HepG2 (cell line): ENCODE measurements around the gene OSBPL9.

Experiments used
- CHD2 ChIP-seq: IDR thresholded peaks from 2 replicates; pipeline ENCODE4 v1.6.1; 2011; ENCODE audit warnings: low read depth, low read length, improper control_type of control experiment
- ETV6 ChIP-seq: sonication (generic); formaldehyde crosslinking; conservative IDR thresholded peaks from 2 replicates; pipeline ENCODE4 v1.4.0; 2020; ENCODE audit warnings: missing genetic modification reagents
- MAFK ChIP-seq, 2 experiments: IDR thresholded peaks in 1 of 2; conservative IDR thresholded peaks in 1 of 2; 2 replicates each; pipeline ENCODE4 v1.6.1; 2011; ENCODE audit warnings: improper control_type of control experiment in 2 of 2, low read length in 2 of 2
- MBNL3 ChIP-seq: fragments of 250-450 bp; sonication (Bioruptor Pico); conservative IDR thresholded peaks from 2 replicates; pipeline ENCODE4 v1.8.0; 2022; ENCODE audit warnings: mild to moderate bottlenecking, inconsistent platforms
- POLR2AphosphoS5 ChIP-seq: IDR thresholded peaks from 2 replicates; pipeline ENCODE4 v1.6.1; 2012; ENCODE audit warnings: low read depth, low read length
- SUZ12 ChIP-seq: fragments of 150-350 bp; IDR thresholded peaks from 2 replicates; pipeline ENCODE4 v1.6.1; 2014; ENCODE audit warnings: low read depth, low read length
- ZBTB1 ChIP-seq: sonication (generic); formaldehyde crosslinking; IDR thresholded peaks from 2 replicates; pipeline ENCODE4 v1.4.0; 2020; ENCODE audit warnings: missing genetic modification reagents, borderline replicate concordance
- ZNF24 ChIP-seq: fragments of 450-650 bp; IDR thresholded peaks from 2 replicates; pipeline ENCODE4 v1.6.1; 2017; ENCODE audit warnings: antibody characterized with exemption, mild to moderate bottlenecking
- ZNF274 ChIP-seq: sonication (generic); formaldehyde crosslinking; IDR thresholded peaks from 2 replicates; pipeline ENCODE4 v1.5.1; 2020; ENCODE audit warnings: mild to moderate bottlenecking, missing genetic modification reagents
- ZNF761 ChIP-seq: sonication (generic); formaldehyde crosslinking; conservative IDR thresholded peaks from 2 replicates; pipeline ENCODE4 v1.4.0; 2020; ENCODE audit warnings: mild to moderate bottlenecking, missing genetic modification reagents
- TF ChIP-seq, protein P1 (sequence below): sonication (generic); formaldehyde crosslinking; IDR thresholded peaks from 2 replicates; pipeline ENCODE4 v1.5.0; 2020; ENCODE audit warnings: missing genetic modification reagents
- TF ChIP-seq, protein P2 (sequence below): sonication (generic); formaldehyde crosslinking; IDR thresholded peaks from 2 replicates; pipeline ENCODE4 v1.5.1; 2020; ENCODE audit warnings: mild to moderate bottlenecking, missing genetic modification reagents, moderate library complexity
- TF ChIP-seq, protein P3 (sequence below), 2 experiments: IDR thresholded peaks; 2 replicates each; pipeline ENCODE4 v1.6.1; 2011 to 2012; ENCODE audit warnings: low read length in 2 of 2, borderline replicate concordance in 1 of 2, low read depth in 1 of 2, mild to moderate bottlenecking in 1 of 2, moderate library complexity in 1 of 2

DNA sequence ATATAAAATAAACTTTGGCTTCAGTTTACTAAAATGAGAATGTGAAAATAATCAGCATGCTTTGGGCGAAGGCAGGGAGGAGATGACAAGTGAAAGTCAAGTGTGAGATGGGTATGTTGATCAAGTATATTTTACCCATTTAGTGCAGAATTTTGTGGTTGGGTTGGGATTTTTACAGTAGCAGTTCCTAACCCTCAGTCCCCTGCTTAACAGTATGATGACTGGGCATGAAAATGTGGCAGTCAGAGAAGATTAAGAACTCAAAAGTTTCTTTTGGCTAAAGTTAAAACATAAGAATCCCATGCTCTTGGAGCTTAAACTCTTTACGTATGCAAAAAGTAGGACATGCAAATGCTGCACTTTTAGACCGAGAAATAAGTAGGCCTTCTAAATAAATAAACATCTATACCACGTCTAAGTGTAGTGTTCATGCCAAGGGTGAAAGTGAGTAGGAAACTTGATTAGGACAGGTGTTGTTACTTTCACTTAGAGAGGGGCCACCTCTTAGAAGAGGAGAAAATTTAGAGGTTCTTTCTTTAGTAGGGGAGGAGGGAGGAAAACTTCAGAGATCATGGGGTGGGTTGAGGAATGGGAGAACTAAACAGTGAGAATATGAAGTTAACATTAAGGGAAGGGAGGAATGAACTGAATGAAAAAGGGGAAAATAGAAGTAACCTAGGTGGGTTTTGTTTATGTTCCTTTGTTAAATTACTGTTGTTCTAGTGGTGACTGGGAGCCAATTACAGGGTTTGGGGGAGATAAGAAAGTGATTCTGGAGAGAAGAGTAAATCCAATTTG is 127.8 kb downstream of the OSBPL9 start:
- TF ChIP-seq, protein P1, sequence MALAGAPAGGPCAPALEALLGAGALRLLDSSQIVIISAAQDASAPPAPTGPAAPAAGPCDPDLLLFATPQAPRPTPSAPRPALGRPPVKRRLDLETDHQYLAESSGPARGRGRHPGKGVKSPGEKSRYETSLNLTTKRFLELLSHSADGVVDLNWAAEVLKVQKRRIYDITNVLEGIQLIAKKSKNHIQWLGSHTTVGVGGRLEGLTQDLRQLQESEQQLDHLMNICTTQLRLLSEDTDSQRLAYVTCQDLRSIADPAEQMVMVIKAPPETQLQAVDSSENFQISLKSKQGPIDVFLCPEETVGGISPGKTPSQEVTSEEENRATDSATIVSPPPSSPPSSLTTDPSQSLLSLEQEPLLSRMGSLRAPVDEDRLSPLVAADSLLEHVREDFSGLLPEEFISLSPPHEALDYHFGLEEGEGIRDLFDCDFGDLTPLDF (CRISPR knock-in tag), result no peak
- no peak for TF ChIP-seq MBNL3 (CRISPR knock-in tag)
- TF ChIP-seq ZNF24, result no peak
- no peak for TF ChIP-seq ZNF274 (CRISPR knock-in tag)
- TF ChIP-seq CHD2, result no peak
- TF ChIP-seq SUZ12, result no peak
- TF ChIP-seq ZNF761 (CRISPR knock-in tag), result no peak
- TF ChIP-seq, protein P2, sequence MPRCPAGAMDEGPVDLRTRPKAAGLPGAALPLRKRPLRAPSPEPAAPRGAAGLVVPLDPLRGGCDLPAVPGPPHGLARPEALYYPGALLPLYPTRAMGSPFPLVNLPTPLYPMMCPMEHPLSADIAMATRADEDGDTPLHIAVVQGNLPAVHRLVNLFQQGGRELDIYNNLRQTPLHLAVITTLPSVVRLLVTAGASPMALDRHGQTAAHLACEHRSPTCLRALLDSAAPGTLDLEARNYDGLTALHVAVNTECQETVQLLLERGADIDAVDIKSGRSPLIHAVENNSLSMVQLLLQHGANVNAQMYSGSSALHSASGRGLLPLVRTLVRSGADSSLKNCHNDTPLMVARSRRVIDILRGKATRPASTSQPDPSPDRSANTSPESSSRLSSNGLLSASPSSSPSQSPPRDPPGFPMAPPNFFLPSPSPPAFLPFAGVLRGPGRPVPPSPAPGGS (CRISPR knock-in tag), result no peak
- TF ChIP-seq, protein P3, sequence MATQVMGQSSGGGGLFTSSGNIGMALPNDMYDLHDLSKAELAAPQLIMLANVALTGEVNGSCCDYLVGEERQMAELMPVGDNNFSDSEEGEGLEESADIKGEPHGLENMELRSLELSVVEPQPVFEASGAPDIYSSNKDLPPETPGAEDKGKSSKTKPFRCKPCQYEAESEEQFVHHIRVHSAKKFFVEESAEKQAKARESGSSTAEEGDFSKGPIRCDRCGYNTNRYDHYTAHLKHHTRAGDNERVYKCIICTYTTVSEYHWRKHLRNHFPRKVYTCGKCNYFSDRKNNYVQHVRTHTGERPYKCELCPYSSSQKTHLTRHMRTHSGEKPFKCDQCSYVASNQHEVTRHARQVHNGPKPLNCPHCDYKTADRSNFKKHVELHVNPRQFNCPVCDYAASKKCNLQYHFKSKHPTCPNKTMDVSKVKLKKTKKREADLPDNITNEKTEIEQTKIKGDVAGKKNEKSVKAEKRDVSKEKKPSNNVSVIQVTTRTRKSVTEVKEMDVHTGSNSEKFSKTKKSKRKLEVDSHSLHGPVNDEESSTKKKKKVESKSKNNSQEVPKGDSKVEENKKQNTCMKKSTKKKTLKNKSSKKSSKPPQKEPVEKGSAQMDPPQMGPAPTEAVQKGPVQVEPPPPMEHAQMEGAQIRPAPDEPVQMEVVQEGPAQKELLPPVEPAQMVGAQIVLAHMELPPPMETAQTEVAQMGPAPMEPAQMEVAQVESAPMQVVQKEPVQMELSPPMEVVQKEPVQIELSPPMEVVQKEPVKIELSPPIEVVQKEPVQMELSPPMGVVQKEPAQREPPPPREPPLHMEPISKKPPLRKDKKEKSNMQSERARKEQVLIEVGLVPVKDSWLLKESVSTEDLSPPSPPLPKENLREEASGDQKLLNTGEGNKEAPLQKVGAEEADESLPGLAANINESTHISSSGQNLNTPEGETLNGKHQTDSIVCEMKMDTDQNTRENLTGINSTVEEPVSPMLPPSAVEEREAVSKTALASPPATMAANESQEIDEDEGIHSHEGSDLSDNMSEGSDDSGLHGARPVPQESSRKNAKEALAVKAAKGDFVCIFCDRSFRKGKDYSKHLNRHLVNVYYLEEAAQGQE (IDR thresholded peaks at IDR 0.05; ENCODE audit: borderline replicate concordance in 1 of 2, low read depth in 1 of 2, low read length in 2 of 2), result no peak
- TF ChIP-seq ETV6 (CRISPR knock-in tag), result no peak
- no peak for TF ChIP-seq MAFK (conservative IDR thresholded peaks at IDR 0.05 in 1 of 2, IDR thresholded peaks at IDR 0.05 in 1 of 2; ENCODE audit: low read length in 2 of 2)
- no peak for TF ChIP-seq POLR2AphosphoS5
- TF ChIP-seq ZBTB1 (CRISPR knock-in tag), result no peak
